ENCODE measurements around the gene SLC8B1. TPM values are rescaled to one million over a fixed set of nuclear protein-coding genes. Genes with fewer than 3 reads are reported as not detected.

Gene SLC8B1
- total RNA-seq, 1 experiment from 2014 or later: 8.2 TPM

DNA sequence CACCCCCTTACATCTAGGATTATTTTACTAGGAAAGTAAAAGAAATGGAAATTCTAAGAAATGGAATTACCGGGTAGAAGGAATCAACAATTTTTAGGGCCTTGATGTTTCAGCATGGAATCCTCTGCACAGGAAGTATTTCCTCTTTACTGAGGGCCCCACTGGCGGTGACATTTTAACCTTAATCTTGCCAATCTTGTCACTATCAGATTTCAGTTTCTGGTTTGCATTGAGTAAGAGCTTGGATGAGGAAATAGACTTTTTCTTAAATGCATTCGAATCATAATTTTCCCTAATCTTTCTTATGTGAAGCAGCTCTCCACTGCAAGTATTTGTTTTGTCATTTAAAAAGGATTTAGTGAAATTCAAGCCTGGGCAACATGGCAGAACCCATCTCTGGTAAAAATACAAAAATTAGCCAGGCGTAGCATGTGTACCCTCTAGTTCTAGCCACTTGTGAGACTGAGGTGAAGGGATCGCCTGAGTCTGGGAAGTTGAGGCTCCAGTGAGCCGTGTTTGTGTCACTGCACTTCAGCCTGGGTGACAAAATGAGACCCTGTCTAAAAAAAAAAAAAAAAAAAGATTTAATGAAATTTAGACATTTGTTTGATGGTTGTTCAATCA lies 73.0 kb downstream of the SLC8B1 start:
- BruUV-seq (replicated peaks): no TSS peak
- H3K27me3 ChIP-seq (replicated peaks; ENCODE audit: insufficient read depth, low read depth, low read length, poor library complexity): no peaks in the 10 kb centered on the region
- H3K27ac ChIP-seq (ENCODE audit: low read depth, low read length, poor library complexity, severe bottlenecking): peak overlapping the region; percentile 9
- ChIA-PET CTCF (no interaction called here), POLR2A (ENCODE audit: low non-redundant PET) (no interaction called here)
- no peaks in the 10 kb centered on the region for H3K36me3 ChIP-seq (ENCODE audit: insufficient read depth, low read length, poor library complexity, severe bottlenecking)
- intact Hi-C loops (cut with micrococcal nuclease; ENCODE audit: unreplicated experiment): loop anchor here (1.0 kb wide), 1 partner anchor 24 kb away; no protein-coding TSS in a partner anchor
- H3K4me1 ChIP-seq (ENCODE audit: insufficient read depth, low read length, poor library complexity, severe bottlenecking): peaks cover 14% of the 10 kb centered on the region
- no peak for DNase-seq (ENCODE audit: low spot score)
- no peak for TF ChIP-seq EZH2 (IDR thresholded peaks at IDR 0.05; ENCODE audit: borderline replicate concordance, low read depth, low read length, poor library complexity, severe bottlenecking)
- TF ChIP-seq, protein P1, sequence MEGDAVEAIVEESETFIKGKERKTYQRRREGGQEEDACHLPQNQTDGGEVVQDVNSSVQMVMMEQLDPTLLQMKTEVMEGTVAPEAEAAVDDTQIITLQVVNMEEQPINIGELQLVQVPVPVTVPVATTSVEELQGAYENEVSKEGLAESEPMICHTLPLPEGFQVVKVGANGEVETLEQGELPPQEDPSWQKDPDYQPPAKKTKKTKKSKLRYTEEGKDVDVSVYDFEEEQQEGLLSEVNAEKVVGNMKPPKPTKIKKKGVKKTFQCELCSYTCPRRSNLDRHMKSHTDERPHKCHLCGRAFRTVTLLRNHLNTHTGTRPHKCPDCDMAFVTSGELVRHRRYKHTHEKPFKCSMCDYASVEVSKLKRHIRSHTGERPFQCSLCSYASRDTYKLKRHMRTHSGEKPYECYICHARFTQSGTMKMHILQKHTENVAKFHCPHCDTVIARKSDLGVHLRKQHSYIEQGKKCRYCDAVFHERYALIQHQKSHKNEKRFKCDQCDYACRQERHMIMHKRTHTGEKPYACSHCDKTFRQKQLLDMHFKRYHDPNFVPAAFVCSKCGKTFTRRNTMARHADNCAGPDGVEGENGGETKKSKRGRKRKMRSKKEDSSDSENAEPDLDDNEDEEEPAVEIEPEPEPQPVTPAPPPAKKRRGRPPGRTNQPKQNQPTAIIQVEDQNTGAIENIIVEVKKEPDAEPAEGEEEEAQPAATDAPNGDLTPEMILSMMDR (conservative IDR thresholded peaks at IDR 0.05; ENCODE audit: low read depth, low read length): no peak
- H3K4me3 ChIP-seq (ENCODE audit: low read depth, low read length, poor library complexity, severe bottlenecking): no peak overlapping the region
- no peaks in the 10 kb centered on the region for H3K9me3 ChIP-seq (ENCODE audit: low read depth, low read length, poor library complexity, severe bottlenecking)

DNA sequence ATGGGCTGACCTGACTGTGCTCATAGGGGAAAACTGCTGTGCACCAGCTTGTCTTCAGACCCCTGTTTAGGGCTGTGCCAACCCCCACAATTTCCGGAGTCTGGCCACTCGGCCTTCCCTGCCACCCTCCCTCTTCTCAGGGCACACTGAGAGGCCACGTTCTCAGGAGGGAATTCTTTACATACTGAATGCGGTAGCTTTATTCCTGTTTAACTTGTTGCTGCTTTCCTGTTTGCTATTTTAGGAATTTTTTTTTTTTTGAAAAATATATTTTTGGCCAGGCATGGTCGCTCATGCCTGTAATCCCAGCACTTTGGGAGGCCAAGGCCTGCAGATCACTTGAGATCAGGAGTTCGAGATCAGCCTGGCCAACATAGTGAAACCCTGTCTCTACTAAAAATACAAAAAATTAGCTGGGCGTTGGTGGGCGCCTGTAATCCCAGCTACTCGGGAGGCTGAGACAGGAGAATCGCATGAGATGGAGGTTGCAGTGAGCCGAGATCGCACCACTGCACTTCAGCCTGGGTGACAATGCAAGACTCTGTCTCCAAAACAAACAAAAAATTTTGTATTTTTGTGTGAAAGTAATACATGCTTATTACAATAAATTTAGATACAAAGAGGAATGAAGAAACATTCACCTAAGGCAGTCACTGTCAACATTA lies 74.1 kb downstream of the SLC8B1 start:
- Histone ChIP-seq H3K27ac (ENCODE audit: low read depth, low read length, poor library complexity, severe bottlenecking) (no peak overlapping the region), H3K27me3 (replicated peaks; ENCODE audit: insufficient read depth, low read depth, low read length, poor library complexity) (no peaks in the 10 kb centered on the region), H3K4me3 (ENCODE audit: low read depth, low read length, poor library complexity, severe bottlenecking) (no peak overlapping the region), H3K9me3 (ENCODE audit: low read depth, low read length, poor library complexity, severe bottlenecking) (no peaks in the 10 kb centered on the region), H3K36me3 (ENCODE audit: insufficient read depth, low read length, poor library complexity, severe bottlenecking) (no peaks in the 10 kb centered on the region), H3K4me1 (ENCODE audit: insufficient read depth, low read length, poor library complexity, severe bottlenecking) (peaks cover 14% of the 10 kb centered on the region)
- BruUV-seq (replicated peaks): no TSS peak
- TF ChIP-seq, protein P1 (conservative IDR thresholded peaks at IDR 0.05; ENCODE audit: low read depth, low read length): no peak
- no peak for TF ChIP-seq EZH2 (IDR thresholded peaks at IDR 0.05; ENCODE audit: borderline replicate concordance, low read depth, low read length, poor library complexity, severe bottlenecking)
- intact Hi-C loops (cut with micrococcal nuclease; ENCODE audit: unreplicated experiment): loop anchor here (1.0 kb wide), 1 partner anchor 22 kb away; no protein-coding TSS in a partner anchor
- POLR2A ChIA-PET (ENCODE audit: low non-redundant PET): interaction anchor here (0.8 kb wide), 1 partner anchor 16 kb away, joined by 3 read pairs; no protein-coding TSS in a partner anchor
- DNase-seq (ENCODE audit: low spot score): no peak
- CTCF ChIA-PET: interaction anchor here (0.7 kb wide), 1 partner anchor 50 kb away, joined by 5 read pairs; no protein-coding TSS in a partner anchor

DNA sequence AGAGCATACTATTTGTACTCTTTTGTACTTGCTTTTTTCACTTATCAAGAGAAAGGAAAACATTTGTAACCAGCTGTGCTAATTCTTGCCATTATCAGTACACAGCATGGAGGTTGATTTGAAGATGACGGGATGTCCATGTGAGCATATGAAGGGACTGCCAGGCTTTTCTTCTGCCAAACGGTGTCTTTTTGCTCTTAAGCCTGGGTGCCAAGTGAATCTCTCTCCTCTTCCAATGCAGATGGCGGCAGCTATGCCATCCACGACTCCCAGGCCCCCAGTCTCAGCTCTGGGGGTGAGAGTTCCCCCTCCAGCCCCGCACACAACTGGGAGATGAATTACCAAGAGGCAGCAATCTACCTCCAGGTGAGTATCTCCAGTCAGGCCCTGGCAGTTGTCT lies 74.8 kb downstream of the SLC8B1 start:
- TF ChIP-seq, protein P1 (conservative IDR thresholded peaks at IDR 0.05; ENCODE audit: low read depth, low read length): no peak
- no peak for TF ChIP-seq EZH2 (IDR thresholded peaks at IDR 0.05; ENCODE audit: borderline replicate concordance, low read depth, low read length, poor library complexity, severe bottlenecking)
- no peak overlapping the region for H3K27ac ChIP-seq (ENCODE audit: low read depth, low read length, poor library complexity, severe bottlenecking)
- no peak for DNase-seq (ENCODE audit: low spot score)
- no peaks in the 10 kb centered on the region for H3K27me3 ChIP-seq (replicated peaks; ENCODE audit: insufficient read depth, low read depth, low read length, poor library complexity)
- H3K4me3 ChIP-seq (ENCODE audit: low read depth, low read length, poor library complexity, severe bottlenecking): no peak overlapping the region
- intact Hi-C loops (cut with micrococcal nuclease; ENCODE audit: unreplicated experiment): no loop called here
- H3K9me3 ChIP-seq (ENCODE audit: low read depth, low read length, poor library complexity, severe bottlenecking): no peaks in the 10 kb centered on the region
- POLR2A ChIA-PET (ENCODE audit: low non-redundant PET): no interaction called here
- H3K36me3 ChIP-seq (ENCODE audit: insufficient read depth, low read length, poor library complexity, severe bottlenecking): no peaks in the 10 kb centered on the region
- CTCF ChIA-PET: interaction anchor here (0.7 kb wide), 1 partner anchor 51 kb away, joined by 5 read pairs; no protein-coding TSS in a partner anchor
- H3K4me1 ChIP-seq (ENCODE audit: insufficient read depth, low read length, poor library complexity, severe bottlenecking): peaks cover 14% of the 10 kb centered on the region
- BruUV-seq (replicated peaks): no TSS peak
